Heart left ventricle (tissue), 16 donors: ENCODE results near the gene MST1R. TPM values are rescaled to one million over a fixed set of nuclear protein-coding genes. Genes with fewer than 3 reads are reported as not detected.
A peak's percentile ranks its signal among the peaks of the same experiment; 100 is the strongest.

Source experiments
- ATAC-seq, 4 donors: fragments of 200-7000 bp; cut with Tn5 transposase; one replicate each; pipeline ENCODE4 v1.9.1; 2020 to 2022; ENCODE audit warnings: moderate library complexity in 4 of 4, mild to moderate bottlenecking in 3 of 4, moderate number of reproducible peaks in 1 of 4
- DNase-seq, 5 donors: peaks; one replicate each; pipeline ENCODE4 v3.0.0-alpha.2; 2020
- H3K27ac ChIP-seq, 12 donors: fragments of 200-600 bp; sonication (generic) in 4 of 12; one replicate each; pipeline versions ENCODE4 v1.5.0 to v1.8.0; 2016 to 2022; ENCODE audit warnings: mild to moderate bottlenecking in 2 of 12
- H3K27me3 ChIP-seq, 9 donors: fragments of 200-600 bp; sonication (generic) in 2 of 9; one replicate each; pipeline versions ENCODE4 v1.5.1 to v1.8.0; 2016 to 2022; ENCODE audit warnings: mild to moderate bottlenecking in 3 of 9
- H3K36me3 ChIP-seq, 9 donors: fragments of 200-600 bp; sonication (generic) in 2 of 9; one replicate each; pipeline versions ENCODE4 v1.5.0 to v1.8.0; 2018 to 2022; ENCODE audit warnings: mild to moderate bottlenecking in 2 of 9
- H3K4me1 ChIP-seq, 12 donors: fragments of 200-600 bp; sonication (generic) in 4 of 12; one replicate each; pipeline versions ENCODE4 v1.5.0 to v1.8.0; 2016 to 2022; ENCODE audit warnings: mild to moderate bottlenecking in 3 of 12
- H3K4me3 ChIP-seq, 12 donors: fragments of 200-600 bp; sonication (generic) in 4 of 12; one replicate each; pipeline versions ENCODE4 v1.5.0 to v1.8.0; 2017 to 2022; ENCODE audit warnings: mild to moderate bottlenecking in 9 of 12, moderate library complexity in 4 of 12
- H3K9me3 ChIP-seq, 12 donors: fragments of 200-600 bp; sonication (generic) in 4 of 12; one replicate each; pipeline versions ENCODE4 v1.5.0 to v1.8.0; 2016 to 2022; ENCODE audit warnings: mild to moderate bottlenecking in 1 of 12
- POLR2A ChIP-seq, 2 donors: fragments of 450-650 bp; IDR thresholded peaks; one replicate each; pipeline ENCODE4 v1.6.1; 2017; ENCODE audit warnings: antibody characterized with exemption in 2 of 2, mild to moderate bottlenecking in 2 of 2, moderate library complexity in 2 of 2
- WGBS, 4 donors: extraction: QIAGEN DNeasy Blood & Tissue Kit in 2 of 4; methylation state at CpG; one replicate each; pipeline versions ENCODE4 v1.1.5 to v1.1.7; 2013 to 2018; 5-methylcytosine and 5-hydroxymethylcytosine counted together
- intact Hi-C, 10 donors: fragments of 100-400 bp; cut with DNase I; formaldehyde crosslinking; loops; one replicate each; pipeline versions ENCODE4 v1.11.1 to v1.14.2; 2022
- polyA plus RNA-seq, 2 donors: library from polyadenylated mRNA; stranded (reverse); fragments of 200-250 nt; gene quantifications; one replicate each; pipeline ENCODE4 v1.2.3, GENCODE V29; 2013
- total RNA-seq, 9 donors: library from RNA; depleted of rRNA in 2 of 9; stranded (reverse); fragments of >200 nt in 2 of 9; fragmentation: NEBNext Ultra II Directional in 3 of 9; extraction: Animal tissue kit (Norgen Biotek cat#: 25700) in 3 of 9; gene quantifications; one replicate each; pipeline versions ENCODE4 v1.1.0 to v1.2.4, GENCODE V29; 2016 to 2023
- TF ChIP-seq, protein P1 (sequence below), 12 donors: fragments of 200-600 bp; sonication (generic) in 4 of 12; IDR thresholded peaks; one replicate each; pipeline versions ENCODE4 v1.5.0 to v1.8.0; 2018 to 2022; ENCODE audit warnings: antibody characterized with exemption in 12 of 12, mild to moderate bottlenecking in 5 of 12
- donor health status: ischemic (EF 13 %, LVEDD 7.1; RV severe dilation, severe dysfunction).
- donor health status: healthy with polysubstance abuse.
- donor health status: DM: no; HTN: yes; CAD: no.
- donor health status: DM: no; HTN: no; CAD: no.
- donor health status: ischemic (EF 25% LVEDD 6.9; RV normal size, moderate dysfunction).
- donor health status: ischemic (EF 25% LVEDD 5.7; RV mildly dilated, moderate dysfunction).
- donor health status: healthy.
- donor health status: DM: yes; HTN: yes; CAD: no.
- donor health status: ischemic (EF 35%, LVEDD 5.7; RV mildly dilated, moderate dysfunction).
- donor health status: nonischemic (EF 11% LVEDD 7.7; RV severe dilation, severe dysfunction).
- donor health status: DM: yes; HTN: yes; CAD: no.
- donor health status: PGD.
- donor health status: ischemic (EF 29% LVEDD 5.4; RV normal size, mild dysfunction).
- donor health status: nonischemic (EF 23%, LVEDD 6.1; RV moderate dilation, normal function).

MST1R gene
- total and polyA plus RNA-seq, 11 donors = 0.79 to 8.9 (median 1.8) TPM

DNA sequence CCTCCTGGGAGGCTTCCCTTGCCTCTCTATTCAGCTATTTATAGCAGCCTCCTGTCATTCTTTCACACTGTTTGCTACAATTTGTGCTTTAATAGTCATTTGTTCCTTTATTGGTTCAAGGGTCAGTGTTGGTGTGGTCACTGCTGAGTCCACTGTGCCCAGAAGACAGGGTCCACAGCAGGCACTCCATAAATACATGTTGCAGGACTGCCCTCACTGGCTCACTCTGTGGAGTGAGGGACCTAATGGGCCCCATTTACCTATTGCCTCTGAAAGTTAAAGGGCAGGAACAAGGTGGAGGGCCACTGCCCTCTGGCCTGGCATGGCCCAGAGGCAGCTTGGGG, 16.8 kb downstream of the MST1R start:
- Histone ChIP-seq H3K4me1 (peaks cover 0 to 18% (median 8%) of the 10 kb centered on the region in 12 donors), H3K4me3 (no peak overlapping the region), H3K27ac (no peak overlapping the region), H3K27me3 (no peaks in the 10 kb centered on the region), H3K9me3 (no peaks in the 10 kb centered on the region), H3K36me3 (no peaks in the 10 kb centered on the region)
- intact Hi-C loops = no loop called here
- no peak for ATAC-seq
- no peak for DNase-seq
- no peak for TF ChIP-seq POLR2A (IDR thresholded peaks at IDR 0.05)
- TF ChIP-seq, protein P1, sequence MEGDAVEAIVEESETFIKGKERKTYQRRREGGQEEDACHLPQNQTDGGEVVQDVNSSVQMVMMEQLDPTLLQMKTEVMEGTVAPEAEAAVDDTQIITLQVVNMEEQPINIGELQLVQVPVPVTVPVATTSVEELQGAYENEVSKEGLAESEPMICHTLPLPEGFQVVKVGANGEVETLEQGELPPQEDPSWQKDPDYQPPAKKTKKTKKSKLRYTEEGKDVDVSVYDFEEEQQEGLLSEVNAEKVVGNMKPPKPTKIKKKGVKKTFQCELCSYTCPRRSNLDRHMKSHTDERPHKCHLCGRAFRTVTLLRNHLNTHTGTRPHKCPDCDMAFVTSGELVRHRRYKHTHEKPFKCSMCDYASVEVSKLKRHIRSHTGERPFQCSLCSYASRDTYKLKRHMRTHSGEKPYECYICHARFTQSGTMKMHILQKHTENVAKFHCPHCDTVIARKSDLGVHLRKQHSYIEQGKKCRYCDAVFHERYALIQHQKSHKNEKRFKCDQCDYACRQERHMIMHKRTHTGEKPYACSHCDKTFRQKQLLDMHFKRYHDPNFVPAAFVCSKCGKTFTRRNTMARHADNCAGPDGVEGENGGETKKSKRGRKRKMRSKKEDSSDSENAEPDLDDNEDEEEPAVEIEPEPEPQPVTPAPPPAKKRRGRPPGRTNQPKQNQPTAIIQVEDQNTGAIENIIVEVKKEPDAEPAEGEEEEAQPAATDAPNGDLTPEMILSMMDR (IDR thresholded peaks at IDR 0.05) = no peak

DNA sequence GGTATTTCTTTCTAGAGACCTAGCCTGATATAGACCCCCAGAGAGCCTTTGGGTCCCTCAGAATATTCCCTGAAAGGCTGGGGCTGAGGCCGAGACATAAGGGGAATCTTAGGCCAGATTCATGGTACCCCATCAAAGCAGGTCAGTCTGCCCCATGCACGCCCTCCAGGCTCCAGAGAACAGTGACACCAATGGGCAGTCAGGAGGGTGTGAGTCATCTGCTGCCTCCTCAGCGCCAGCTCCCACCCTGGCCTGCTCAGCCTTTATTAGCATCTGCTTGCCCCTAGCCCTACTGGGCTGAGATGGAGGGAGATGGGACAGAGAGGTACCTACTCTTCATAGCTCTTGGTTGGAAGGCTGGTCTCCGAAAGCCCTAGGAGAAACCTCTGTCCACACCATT, 19.7 kb downstream of the MST1R start:
- intact Hi-C loops = no loop called here
- ATAC-seq = no peak

GRCh38 chr3:49882166-49882565, 21.5 kb downstream of the MST1R start:
- Histone ChIP-seq H3K27ac (peak overlapping the region in 9 of 12 donors; percentile 14 to 86 (median 68)), H3K4me1 (peaks cover 4 to 34% (median 23%) of the 10 kb centered on the region in 12 donors), H3K4me3 (no peak overlapping the region), H3K36me3 (no peaks in the 10 kb centered on the region), H3K27me3 (no peaks in the 10 kb centered on the region), H3K9me3 (no peaks in the 10 kb centered on the region)
- peak in 4 of 5 donors; percentile 48 to 75 (median 69) for DNase-seq
- TF ChIP-seq, protein P1 (IDR thresholded peaks at IDR 0.05) = no peak
- TF ChIP-seq POLR2A (IDR thresholded peaks at IDR 0.05) = no peak
- 7 to 17% (median 12%) methylated on average over 6 of the region's 6 CpGs for WGBS, 4 donors
- ATAC-seq = peak; percentile 70 to 97 (median 84)
- intact Hi-C loops = no loop called here

More for the DNA sequence above, 19.7 kb downstream of the MST1R start:
- TF ChIP-seq, protein P1 (IDR thresholded peaks at IDR 0.05) = no peak
- TF ChIP-seq POLR2A (IDR thresholded peaks at IDR 0.05) = no peak
- no peak overlapping the region for H3K4me3 ChIP-seq
- no peak overlapping the region for H3K27ac ChIP-seq
- peaks cover 4 to 34% (median 23%) of the 10 kb centered on the region in 12 donors for H3K4me1 ChIP-seq
- WGBS, 4 donors = 87 to 100% (median 94%) methylated on average over 4 of the region's 4 CpGs
- no peaks in the 10 kb centered on the region for H3K9me3 ChIP-seq
- DNase-seq = no peak
- H3K27me3 ChIP-seq = no peaks in the 10 kb centered on the region
- H3K36me3 ChIP-seq = no peaks in the 10 kb centered on the region

DNA sequence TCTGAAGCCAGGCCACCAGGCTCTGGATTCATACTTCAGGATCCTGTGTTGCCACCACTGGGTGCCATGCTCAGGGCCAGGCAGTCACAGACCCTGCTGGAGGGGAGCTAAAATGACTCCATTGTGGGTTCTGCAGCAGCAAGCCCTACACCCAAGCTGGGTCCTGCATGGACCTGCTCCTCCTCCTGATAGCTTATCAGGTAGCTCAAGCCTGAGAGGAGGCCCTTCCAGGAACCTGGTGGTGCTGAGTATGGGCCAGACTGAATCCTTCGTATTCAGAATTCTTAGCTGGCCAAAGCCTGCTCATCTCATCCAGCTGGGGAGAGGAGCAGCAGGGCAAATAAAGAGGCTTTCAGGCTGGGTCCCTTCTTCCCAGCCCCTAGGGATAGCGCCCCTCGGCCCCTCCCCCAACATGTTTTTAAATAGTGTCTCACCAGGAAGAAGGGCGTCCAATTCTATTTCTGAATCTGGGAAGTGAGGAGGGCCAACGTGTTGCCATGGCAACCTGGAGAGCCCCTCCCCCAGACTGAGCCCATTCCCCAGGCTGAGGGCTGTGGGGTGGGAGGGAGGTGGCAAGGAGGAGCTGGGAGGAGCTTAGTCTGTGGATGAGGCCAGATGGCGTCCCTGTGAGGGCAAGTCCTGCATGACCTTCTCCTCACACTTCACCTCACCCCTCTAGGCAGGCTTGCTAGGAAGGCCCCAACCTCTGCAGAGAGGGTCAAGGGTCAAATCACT, 22.9 kb downstream of the MST1R start:
- DNase-seq (no peak), ATAC-seq (no peak)
- 33 to 40% (median 35%) methylated on average over 4 to 6 of the region's 6 CpGs for WGBS, 4 donors
- H3K9me3 ChIP-seq = no peaks in the 10 kb centered on the region
- H3K4me3 ChIP-seq = no peak overlapping the region
- intact Hi-C loops = no loop called here
- H3K36me3 ChIP-seq = no peaks in the 10 kb centered on the region
- H3K27ac ChIP-seq = peak overlapping the region in 5 of 12 donors; percentile 20 to 86 (median 79)
- peaks cover 4 to 28% (median 23%) of the 10 kb centered on the region in 12 donors for H3K4me1 ChIP-seq
- TF ChIP-seq, protein P1 (IDR thresholded peaks at IDR 0.05) = no peak
- H3K27me3 ChIP-seq = no peaks in the 10 kb centered on the region
